Fibroblast of lung (primary cell): Measurements from ENCODE around the gene SLC25A33.

Source experiments
- EZH2 ChIP-seq: IDR thresholded peaks from 2 replicates; pipeline ENCODE4 v1.5.1; 2012; ENCODE audit warnings: low read length, control low read depth, mild to moderate bottlenecking; ENCODE audit errors: missing control alignments
- TF ChIP-seq, protein P1 (sequence below), 2 donors: IDR thresholded peaks in 1 of 2; conservative IDR thresholded peaks in 1 of 2; 1 replicate in 1 of 2; 2 replicates in 1 of 2; pipeline ENCODE4 v1.5.1; 2011 to 2012; ENCODE audit warnings: low read length in 2 of 2, control low read depth in 1 of 2, inconsistent platforms in 1 of 2, low read depth in 1 of 2, mild to moderate bottlenecking in 1 of 2

- TF ChIP-seq, protein P1, sequence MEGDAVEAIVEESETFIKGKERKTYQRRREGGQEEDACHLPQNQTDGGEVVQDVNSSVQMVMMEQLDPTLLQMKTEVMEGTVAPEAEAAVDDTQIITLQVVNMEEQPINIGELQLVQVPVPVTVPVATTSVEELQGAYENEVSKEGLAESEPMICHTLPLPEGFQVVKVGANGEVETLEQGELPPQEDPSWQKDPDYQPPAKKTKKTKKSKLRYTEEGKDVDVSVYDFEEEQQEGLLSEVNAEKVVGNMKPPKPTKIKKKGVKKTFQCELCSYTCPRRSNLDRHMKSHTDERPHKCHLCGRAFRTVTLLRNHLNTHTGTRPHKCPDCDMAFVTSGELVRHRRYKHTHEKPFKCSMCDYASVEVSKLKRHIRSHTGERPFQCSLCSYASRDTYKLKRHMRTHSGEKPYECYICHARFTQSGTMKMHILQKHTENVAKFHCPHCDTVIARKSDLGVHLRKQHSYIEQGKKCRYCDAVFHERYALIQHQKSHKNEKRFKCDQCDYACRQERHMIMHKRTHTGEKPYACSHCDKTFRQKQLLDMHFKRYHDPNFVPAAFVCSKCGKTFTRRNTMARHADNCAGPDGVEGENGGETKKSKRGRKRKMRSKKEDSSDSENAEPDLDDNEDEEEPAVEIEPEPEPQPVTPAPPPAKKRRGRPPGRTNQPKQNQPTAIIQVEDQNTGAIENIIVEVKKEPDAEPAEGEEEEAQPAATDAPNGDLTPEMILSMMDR (conservative IDR thresholded peaks at IDR 0.05 in 1 of 2, IDR thresholded peaks at IDR 0.05 in 1 of 2; ENCODE audit: low read depth in 1 of 2, low read length in 2 of 2) = no peak
- no peak for TF ChIP-seq EZH2
Measured at GRCh38 chr1:9612162-9612845, 73.0 kb downstream of the SLC25A33 start.
